ENCODE measurements around the gene NCKAP5.
A peak's percentile ranks its signal among the peaks of the same experiment; 100 is the strongest.

Gene NCKAP5

GRCh38 chr2:132884705-132885104, 683.6 kb downstream of the NCKAP5 start:
- TF ChIP-seq CTCF (IDR thresholded peaks at IDR 0.05; ENCODE audit: low read depth, low read length, missing control alignments): no peak
- no peak overlapping the region for H3K27ac ChIP-seq
- no peaks in the 10 kb centered on the region for H3K27me3 ChIP-seq (replicated peaks)
- no peak for DNase-seq
- in situ Hi-C loops (cut with HindIII; ENCODE audit: low pct_ligation_motif_present, low sequenced_read_pairs): no loop called here
- H3K4me3 ChIP-seq (ENCODE audit: low read depth, low read length): no peak overlapping the region
- no peaks in the 10 kb centered on the region for H3K36me3 ChIP-seq (replicated peaks)

GRCh38 chr2:132884292-132884691, 684.0 kb downstream of the NCKAP5 start:
- Histone ChIP-seq H3K27me3 (replicated peaks) (no peaks in the 10 kb centered on the region), H3K27ac (no peak overlapping the region), H3K4me3 (ENCODE audit: low read depth, low read length) (no peak overlapping the region), H3K36me3 (replicated peaks) (no peaks in the 10 kb centered on the region)
- TF ChIP-seq CTCF (IDR thresholded peaks at IDR 0.05; ENCODE audit: low read depth, low read length, missing control alignments): no peak
- no peak for DNase-seq
- in situ Hi-C loops (cut with HindIII; ENCODE audit: low pct_ligation_motif_present, low sequenced_read_pairs): no loop called here

- no peak for TF ChIP-seq CTCF (IDR thresholded peaks at IDR 0.05; ENCODE audit: low read depth, low read length, missing control alignments)
- Histone ChIP-seq H3K27me3 (replicated peaks) (no peaks in the 10 kb centered on the region), H3K36me3 (replicated peaks) (no peaks in the 10 kb centered on the region), H3K4me3 (ENCODE audit: low read depth, low read length) (no peak overlapping the region), H3K27ac (no peak overlapping the region)
- DNase-seq: no peak
- in situ Hi-C loops (cut with HindIII; ENCODE audit: low pct_ligation_motif_present, low sequenced_read_pairs): no loop called here
These were observed 684.8 kb downstream of the NCKAP5 start for GRCh38 chr2:132883430-132883829.

GRCh38 chr2:132881546-132881945, 686.7 kb downstream of the NCKAP5 start:
- in situ Hi-C loops (cut with HindIII; ENCODE audit: low pct_ligation_motif_present, low sequenced_read_pairs): no loop called here
- H3K27me3 ChIP-seq (replicated peaks): no peaks in the 10 kb centered on the region
- no peak overlapping the region for H3K27ac ChIP-seq
- H3K4me3 ChIP-seq (ENCODE audit: low read depth, low read length): no peak overlapping the region
- TF ChIP-seq CTCF (IDR thresholded peaks at IDR 0.05; ENCODE audit: low read depth, low read length, missing control alignments): no peak
- H3K36me3 ChIP-seq (replicated peaks): no peaks in the 10 kb centered on the region
- DNase-seq: no peak

- in situ Hi-C loops (cut with HindIII; ENCODE audit: low pct_ligation_motif_present, low sequenced_read_pairs): no loop called here
- H3K27me3 ChIP-seq (replicated peaks): no peaks in the 10 kb centered on the region
- DNase-seq: no peak
- H3K27ac ChIP-seq: no peak overlapping the region
- no peak overlapping the region for H3K4me3 ChIP-seq (ENCODE audit: low read depth, low read length)
- H3K36me3 ChIP-seq (replicated peaks): no peaks in the 10 kb centered on the region
- TF ChIP-seq CTCF (IDR thresholded peaks at IDR 0.05; ENCODE audit: low read depth, low read length, missing control alignments): no peak
These were observed 690.3 kb downstream of the NCKAP5 start for GRCh38 chr2:132877923-132878322.

- Histone ChIP-seq H3K36me3 (replicated peaks) (no peaks in the 10 kb centered on the region), H3K27ac (no peak overlapping the region), H3K4me3 (ENCODE audit: low read depth, low read length) (no peak overlapping the region), H3K27me3 (replicated peaks) (no peaks in the 10 kb centered on the region)
- TF ChIP-seq CTCF (IDR thresholded peaks at IDR 0.05; ENCODE audit: low read depth, low read length, missing control alignments): no peak
- peak; percentile 34 for DNase-seq
- in situ Hi-C loops (cut with HindIII; ENCODE audit: low pct_ligation_motif_present, low sequenced_read_pairs): no loop called here
These were observed 691.4 kb downstream of the NCKAP5 start for GRCh38 chr2:132876745-132877391.

Measured in brain microvascular endothelial cell (primary cell).